IMR-90 (cell line): Measurements from ENCODE around the gene FAM76A. TPM values are rescaled to one million over a fixed set of nuclear protein-coding genes. Genes with fewer than 3 reads are reported as not detected.

Source experiments
- ATAC-seq: fragments of 200-7000 bp; cut with Tn5 transposase; 2 replicates; pipeline ENCODE4 v1.9.1; 2020; ENCODE audit warnings: low read depth, mild to moderate bottlenecking, moderate library complexity
- BruUV-seq: library from RNA; stranded (reverse); fragments of 400-500 nt; replicated peaks from 2 replicates; lab custom pipeline; 2021; lab: Mats Ljungman, UMichigan
- CTCF ChIA-PET: fragments of 300-600 bp; formaldehyde crosslinking; extraction: SDS; loops from one replicate; lab custom pipeline; 2021; ENCODE audit warnings: antibody characterized with exemption; lab: Yijun Ruan, JAX
- POLR2A ChIA-PET: fragments of 300-600 bp; sonication (Branson Sonifier 250); formaldehyde crosslinking; loops from one replicate; lab custom pipeline; 2022; ENCODE audit warnings: antibody characterized with exemption; ENCODE audit not compliant: unreplicated experiment; lab: Charles Lee
- DNase-seq: peaks from one replicate; pipeline ENCODE4 v3.0.0; 2013
- H2AFZ ChIP-seq: replicated peaks from 2 replicates; pipeline ENCODE3; 2013; ENCODE audit warnings: low read length, mild to moderate bottlenecking; ENCODE audit not compliant: poor library complexity
- H2AK5ac ChIP-seq: 2 replicates; pipeline ENCODE4 v1.6.1; 2013; ENCODE audit warnings: low read depth, low read length, inconsistent platforms
- H2AK9ac ChIP-seq: replicated peaks from 2 replicates; pipeline ENCODE3; 2013; ENCODE audit warnings: mild to moderate bottlenecking, low read depth, low read length, moderate library complexity; ENCODE audit not compliant: poor library complexity
- H2BK120ac ChIP-seq: 2 replicates; pipeline ENCODE4 v1.6.1; 2013; ENCODE audit warnings: low read depth, low read length, inconsistent platforms
- H2BK15ac ChIP-seq: 3 replicates; pipeline ENCODE4 v1.6.1; 2013; ENCODE audit warnings: low read depth, low read length, inconsistent platforms
- H2BK20ac ChIP-seq: 2 replicates; pipeline ENCODE4 v1.6.1; 2013; ENCODE audit warnings: low read depth, mild to moderate bottlenecking, inconsistent platforms, low read length, moderate library complexity
- H2BK5ac ChIP-seq: 2 replicates; pipeline ENCODE4 v1.6.1; 2013; ENCODE audit warnings: mild to moderate bottlenecking, low read depth, low read length, inconsistent platforms; ENCODE audit not compliant: poor library complexity, severe bottlenecking
- H3K14ac ChIP-seq: replicated peaks from 2 replicates; pipeline ENCODE4 v1.6.1; 2013; ENCODE audit warnings: low read depth, low read length, inconsistent platforms
- H3K18ac ChIP-seq: 2 replicates; pipeline ENCODE4 v1.6.1; 2013; ENCODE audit warnings: low read depth, low read length, control low read depth
- H3K23ac ChIP-seq: 2 replicates; pipeline ENCODE4 v1.6.1; 2013; ENCODE audit warnings: low read depth, low read length, inconsistent platforms
- H3K27ac ChIP-seq: 2 replicates; pipeline ENCODE4 v1.5.1; 2013; ENCODE audit warnings: mild to moderate bottlenecking, control low read depth, low read length; ENCODE audit not compliant: insufficient read depth
- H3K27me3 ChIP-seq: 2 replicates; pipeline ENCODE4 v1.6.1; 2013; ENCODE audit warnings: low read length; ENCODE audit not compliant: control insufficient read depth, insufficient read depth
- H3K36me3 ChIP-seq: 2 replicates; pipeline ENCODE4 v1.6.1; 2013; ENCODE audit warnings: low read length, mixed read lengths; ENCODE audit not compliant: control insufficient read depth, insufficient read depth
- H3K4ac ChIP-seq: 2 replicates; pipeline ENCODE4 v1.6.1; 2013; ENCODE audit warnings: low read depth, low read length, inconsistent platforms
- H3K4me1 ChIP-seq: 2 replicates; pipeline ENCODE4 v1.6.1; 2013; ENCODE audit warnings: low read length, mixed read lengths; ENCODE audit not compliant: control insufficient read depth, insufficient read depth
- H3K4me2 ChIP-seq: 2 replicates; pipeline ENCODE4 v1.6.1; 2013; ENCODE audit warnings: low read depth, mild to moderate bottlenecking, control low read depth, low read length, moderate library complexity
- H3K4me3 ChIP-seq: 2 replicates; pipeline ENCODE4 v1.5.1; 2013; ENCODE audit warnings: low read depth, mild to moderate bottlenecking, control low read depth, low read length, moderate library complexity; ENCODE audit not compliant: insufficient read depth
- H3K56ac ChIP-seq: 2 replicates; pipeline ENCODE4 v1.6.1; 2013; ENCODE audit warnings: low read length, inconsistent platforms; ENCODE audit not compliant: insufficient read depth; ENCODE audit errors: extremely low read depth
- H3K79me1 ChIP-seq, 2 experiments: 2 replicates each; pipeline ENCODE4 v1.6.1; 2013; ENCODE audit warnings: low read length in 2 of 2, inconsistent platforms in 1 of 2, low read depth in 1 of 2
- H3K9ac ChIP-seq: 2 replicates; pipeline ENCODE4 v1.6.1; 2013; ENCODE audit warnings: low read depth, low read length, control low read depth
- H3K9me1 ChIP-seq: 2 replicates; pipeline ENCODE4 v1.6.1; 2013; ENCODE audit warnings: low read length, inconsistent platforms; ENCODE audit not compliant: insufficient read depth
- H3K9me3 ChIP-seq: 2 replicates; pipeline ENCODE4 v1.6.1; 2013; ENCODE audit warnings: low read length; ENCODE audit not compliant: control insufficient read depth, insufficient read depth
- H4K20me1 ChIP-seq: 2 replicates; pipeline ENCODE4 v1.6.1; 2013; ENCODE audit warnings: low read length, inconsistent platforms; ENCODE audit not compliant: insufficient read depth
- H4K5ac ChIP-seq: 2 replicates; pipeline ENCODE4 v1.6.1; 2013; ENCODE audit warnings: mild to moderate bottlenecking, low read depth, low read length, control low read depth
- H4K8ac ChIP-seq, 2 experiments: 2 replicates each; pipeline ENCODE4 v1.6.1; 2013; ENCODE audit warnings: low read depth in 2 of 2, low read length in 2 of 2, control low read depth in 1 of 2, inconsistent platforms in 1 of 2
- H4K91ac ChIP-seq: 2 replicates; pipeline ENCODE4 v1.6.1; 2013; ENCODE audit warnings: low read depth, low read length, inconsistent platforms; ENCODE audit not compliant: insufficient read depth
- BHLHE40 ChIP-seq: fragments of 150-350 bp; IDR thresholded peaks from 2 replicates; pipeline ENCODE4 v1.6.1; 2016; ENCODE audit warnings: mild to moderate bottlenecking, low read depth, low read length
- CEBPB ChIP-seq: IDR thresholded peaks from 2 replicates; pipeline ENCODE4 v1.6.1; 2012; ENCODE audit warnings: low read depth, low read length, improper control_type of control experiment
- CHD1 ChIP-seq: IDR thresholded peaks from 2 replicates; pipeline ENCODE4 v1.6.1; 2012; ENCODE audit warnings: low read depth, low read length, improper control_type of control experiment
- FOS ChIP-seq: fragments of 150-350 bp; IDR thresholded peaks from 2 replicates; pipeline ENCODE4 v1.6.1; 2016; ENCODE audit warnings: low read depth, low read length
- MAFK ChIP-seq: IDR thresholded peaks from 2 replicates; pipeline ENCODE4 v1.6.1; 2012; ENCODE audit warnings: low read depth, low read length, improper control_type of control experiment
- MAZ ChIP-seq: IDR thresholded peaks from 2 replicates; pipeline ENCODE4 v1.6.1; 2012; ENCODE audit warnings: low read depth, mild to moderate bottlenecking, low read length, improper control_type of control experiment, moderate library complexity, borderline replicate concordance
- MXI1 ChIP-seq: IDR thresholded peaks from 2 replicates; pipeline ENCODE4 v1.6.1; 2012; ENCODE audit warnings: low read depth, mild to moderate bottlenecking, low read length, moderate library complexity, borderline replicate concordance
- NFE2L2 ChIP-seq: fragments of 150-350 bp; IDR thresholded peaks from 2 replicates; pipeline ENCODE4 v1.6.1; 2016; ENCODE audit warnings: low read depth, mild to moderate bottlenecking, low read length
- POLR2A ChIP-seq: IDR thresholded peaks from 2 replicates; pipeline ENCODE4 v1.6.1; 2012; ENCODE audit warnings: mild to moderate bottlenecking, low read depth, low read length
- RAD21 ChIP-seq: IDR thresholded peaks from 2 replicates; pipeline ENCODE4 v1.6.1; 2012; ENCODE audit warnings: low read length, improper control_type of control experiment
- RCOR1 ChIP-seq: IDR thresholded peaks from 2 replicates; pipeline ENCODE4 v1.6.1; 2012; ENCODE audit warnings: mild to moderate bottlenecking, low read length, improper control_type of control experiment; ENCODE audit not compliant: insufficient replicate concordance
- RFX5 ChIP-seq: IDR thresholded peaks from 2 replicates; pipeline ENCODE4 v1.8.0; 2012; ENCODE audit warnings: low read depth, mild to moderate bottlenecking, low read length, moderate library complexity
- SMC3 ChIP-seq: fragments of 150-350 bp; IDR thresholded peaks from 2 replicates; pipeline ENCODE4 v1.6.1; 2016; ENCODE audit warnings: low read depth, mild to moderate bottlenecking, antibody characterized with exemption, low read length, moderate library complexity
- WGBS, 2 experiments: methylation state at CpG; one replicate each; pipeline versions ENCODE4 v1.1.5 to v1.1.7; 2013; ENCODE audit warnings: missing lambda C conversion rate in 2 of 2; ENCODE audit not compliant: insufficient read length in 1 of 2; ENCODE audit errors: extremely low coverage in 2 of 2; 5-methylcytosine and 5-hydroxymethylcytosine counted together
- dilution Hi-C: fragments of 300-500 bp; cut with HindIII; formaldehyde crosslinking; loops from one replicate; pipeline ENCODE4 v1.14.3; 2018; ENCODE audit warnings: low sequenced_read_pairs; ENCODE audit not compliant: unreplicated experiment
- in situ Hi-C: fragments of 300-500 bp; cut with MboI; formaldehyde crosslinking; loops from 3 replicates; pipeline ENCODE4 v1.14.3; 2019; ENCODE audit warnings: low sequenced_read_pairs, inconsistent platforms, mixed read lengths
- intact Hi-C: fragments of 100-400 bp; cut with micrococcal nuclease; formaldehyde crosslinking; loops from 2 replicates; pipeline ENCODE4 v1.10.0; 2022
- polyA plus RNA-seq, 3 experiments: library from polyadenylated mRNA; depleted of rRNA; stranded (reverse); fragments of >200 nt; gene quantifications; 2 replicates each; pipeline ENCODE4 v1.2.3, GENCODE V29; 2012; ENCODE audit warnings: low replicate concordance in 1 of 3
- total RNA-seq: library from RNA; depleted of rRNA; stranded (reverse); fragments of >200 nt; gene quantifications from 2 replicates; pipeline ENCODE4 v1.2.3, GENCODE V29; 2012
- TF ChIP-seq, protein P1 (sequence below): fragments of 150-350 bp; IDR thresholded peaks from 2 replicates; pipeline ENCODE4 v1.6.1; 2017; ENCODE audit warnings: mild to moderate bottlenecking, antibody characterized with exemption, low read length, low read depth
- TF ChIP-seq, protein P2 (sequence below): conservative IDR thresholded peaks from 2 replicates; pipeline ENCODE4 v1.5.1; 2012; ENCODE audit warnings: mild to moderate bottlenecking, low read depth, low read length, improper control_type of control experiment

Gene FAM76A
- total and polyA plus RNA-seq, 2 of the 4 experiments (the other 2 are of a cell fraction), result 2.3 to 10.0 TPM

DNA sequence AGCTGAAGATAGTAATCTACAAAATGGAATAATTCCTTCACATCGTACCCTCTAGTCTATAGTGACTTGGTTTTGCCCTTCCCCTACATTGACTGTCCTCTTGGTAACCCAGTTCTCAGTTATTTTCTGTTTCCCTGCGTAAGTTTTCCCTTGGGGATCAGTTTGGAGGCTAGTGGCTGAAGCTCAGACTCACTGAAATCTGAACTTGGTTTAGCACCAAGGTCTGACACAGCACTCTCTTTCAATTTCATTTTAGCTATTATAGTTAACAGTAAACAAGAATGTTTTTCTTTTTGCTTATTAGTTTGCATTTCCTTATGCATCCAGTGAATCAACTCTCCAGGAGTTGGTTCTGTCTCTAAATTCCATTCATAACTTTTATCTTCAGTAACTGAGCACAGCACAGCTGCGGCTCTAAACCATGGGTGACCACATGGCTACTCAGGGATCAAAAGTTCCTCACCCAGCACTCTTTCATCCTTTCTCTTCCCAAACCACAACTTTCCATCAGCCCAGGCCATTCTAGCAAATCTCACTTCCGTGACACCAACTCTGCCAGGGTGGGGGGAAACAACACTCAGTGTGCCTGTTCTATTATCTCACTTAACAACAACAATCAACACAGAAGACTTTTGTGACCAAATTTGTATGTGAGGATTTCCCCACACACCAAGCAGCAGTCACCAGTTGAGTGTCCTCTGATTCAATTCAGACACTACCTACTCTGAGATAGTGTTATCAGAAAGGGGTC lies 36.2 kb upstream of the FAM76A start:
- H2AFZ ChIP-seq, result peak overlapping the region; percentile 26
- ATAC-seq (peak; percentile 94), DNase-seq (peak; percentile 57)
- H2BK5ac ChIP-seq, result no peak overlapping the region
- H3K18ac ChIP-seq, result 0 out of 2 replicates have a peak overlapping the region, but pooled peaks have one; percentile 31
- H2BK15ac ChIP-seq, result no peak overlapping the region
- H3K79me1 ChIP-seq, result no peaks in the 10 kb centered on the region
- POLR2A ChIA-PET, result no interaction called here
- H3K23ac ChIP-seq, result no peak overlapping the region
- H3K56ac ChIP-seq, result no peak overlapping the region
- peak overlapping the region; percentile 29; the same call in 1 of the 2 replicates for H3K4ac ChIP-seq
- no peak overlapping the region for H2AK5ac ChIP-seq
- dilution Hi-C loops, result no loop called here
- peak overlapping the region; percentile 61 for H3K4me2 ChIP-seq
- H2BK120ac ChIP-seq, result 0 out of 2 replicates have a peak overlapping the region, but pooled peaks have one; percentile 19
- no peak overlapping the region for H3K4me3 ChIP-seq
- in situ Hi-C loops, result no loop called here
- no peak overlapping the region for H3K9ac ChIP-seq
- H3K9me1 ChIP-seq, result peaks cover 4% of the 10 kb centered on the region; the same call in 1 of the 2 replicates
- H3K27ac ChIP-seq, result no peak overlapping the region
- WGBS, 2 experiments, result no CpG with 5 or more reads among the region's 4 CpGs
- H4K8ac ChIP-seq, result no peak overlapping the region
- intact Hi-C loops, result no loop called here
- H4K91ac ChIP-seq, result no peak overlapping the region
- no peak overlapping the region for H2AK9ac ChIP-seq
- H3K14ac ChIP-seq, result no peak overlapping the region
- H3K27me3 ChIP-seq, result peaks cover 42% of the 10 kb centered on the region
- H3K36me3 ChIP-seq, result no peaks in the 10 kb centered on the region
- 0 out of 2 replicates have a peak, but pooled peaks cover 2% of the 10 kb centered on the region for H3K4me1 ChIP-seq
- H4K5ac ChIP-seq, result no peak overlapping the region
- no peaks in the 10 kb centered on the region for H3K9me3 ChIP-seq
- H4K20me1 ChIP-seq, result no peaks in the 10 kb centered on the region
- BruUV-seq, result no TSS peak
- CTCF ChIA-PET, result interaction anchor here (0.5 to 1.3 kb wide), 2 partner anchors 18 to 555 kb away, joined by 3 to 4 read pairs; partner anchors contain the start of gene IFI6
- H2BK20ac ChIP-seq, result no peak overlapping the region
- no peak for TF ChIP-seq CEBPB
- no peak for TF ChIP-seq MAFK
- no peak for TF ChIP-seq SMC3
- TF ChIP-seq MAZ, result no peak
- TF ChIP-seq, protein P1, sequence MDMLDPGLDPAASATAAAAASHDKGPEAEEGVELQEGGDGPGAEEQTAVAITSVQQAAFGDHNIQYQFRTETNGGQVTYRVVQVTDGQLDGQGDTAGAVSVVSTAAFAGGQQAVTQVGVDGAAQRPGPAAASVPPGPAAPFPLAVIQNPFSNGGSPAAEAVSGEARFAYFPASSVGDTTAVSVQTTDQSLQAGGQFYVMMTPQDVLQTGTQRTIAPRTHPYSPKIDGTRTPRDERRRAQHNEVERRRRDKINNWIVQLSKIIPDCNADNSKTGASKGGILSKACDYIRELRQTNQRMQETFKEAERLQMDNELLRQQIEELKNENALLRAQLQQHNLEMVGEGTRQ, result no peak
- no peak for TF ChIP-seq RFX5
- no peak for TF ChIP-seq RAD21
- no peak for TF ChIP-seq RCOR1
- no peak for TF ChIP-seq CHD1
- no peak for TF ChIP-seq BHLHE40
- no peak for TF ChIP-seq MXI1
- TF ChIP-seq POLR2A, result no peak
- TF ChIP-seq FOS, result no peak
- TF ChIP-seq, protein P2, sequence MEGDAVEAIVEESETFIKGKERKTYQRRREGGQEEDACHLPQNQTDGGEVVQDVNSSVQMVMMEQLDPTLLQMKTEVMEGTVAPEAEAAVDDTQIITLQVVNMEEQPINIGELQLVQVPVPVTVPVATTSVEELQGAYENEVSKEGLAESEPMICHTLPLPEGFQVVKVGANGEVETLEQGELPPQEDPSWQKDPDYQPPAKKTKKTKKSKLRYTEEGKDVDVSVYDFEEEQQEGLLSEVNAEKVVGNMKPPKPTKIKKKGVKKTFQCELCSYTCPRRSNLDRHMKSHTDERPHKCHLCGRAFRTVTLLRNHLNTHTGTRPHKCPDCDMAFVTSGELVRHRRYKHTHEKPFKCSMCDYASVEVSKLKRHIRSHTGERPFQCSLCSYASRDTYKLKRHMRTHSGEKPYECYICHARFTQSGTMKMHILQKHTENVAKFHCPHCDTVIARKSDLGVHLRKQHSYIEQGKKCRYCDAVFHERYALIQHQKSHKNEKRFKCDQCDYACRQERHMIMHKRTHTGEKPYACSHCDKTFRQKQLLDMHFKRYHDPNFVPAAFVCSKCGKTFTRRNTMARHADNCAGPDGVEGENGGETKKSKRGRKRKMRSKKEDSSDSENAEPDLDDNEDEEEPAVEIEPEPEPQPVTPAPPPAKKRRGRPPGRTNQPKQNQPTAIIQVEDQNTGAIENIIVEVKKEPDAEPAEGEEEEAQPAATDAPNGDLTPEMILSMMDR, result no peak
- no peak for TF ChIP-seq NFE2L2
